Hepatocyte (in vitro differentiated cells): ENCODE data around the gene NUCKS1. TPM values are rescaled to one million over a fixed set of nuclear protein-coding genes. Genes with fewer than 3 reads are reported as not detected.
"Not testable (repeated sequence)": the region's sequence is repeated elsewhere in the genome, so short reads cannot be mapped to it uniquely, and the experiment has no call there.

Experiments
- DNase-seq: peaks from one replicate; pipeline ENCODE4 v3.0.0-alpha.2; 2016; ENCODE audit warnings: low spot score
- H2AFZ ChIP-seq: fragments of 200-600 bp; sonication (generic); 2 replicates; pipeline ENCODE4 v1.6.0; 2016; ENCODE audit warnings: antibody characterized with exemption, mild to moderate bottlenecking
- H3K27ac ChIP-seq: fragments of 200-600 bp; sonication (generic); 2 replicates; pipeline ENCODE4 v1.5.1; 2016; ENCODE audit warnings: mild to moderate bottlenecking
- H3K27me3 ChIP-seq: fragments of 200-600 bp; sonication (generic); 2 replicates; pipeline ENCODE4 v1.6.1; 2016
- H3K36me3 ChIP-seq: fragments of 200-600 bp; sonication (generic); replicated peaks from 2 replicates; pipeline ENCODE4 v1.5.1; 2016; ENCODE audit warnings: low read depth; ENCODE audit not compliant: insufficient read depth
- H3K4me1 ChIP-seq: fragments of 200-600 bp; sonication (generic); 2 replicates; pipeline ENCODE4 v1.5.1; 2016; ENCODE audit warnings: mild to moderate bottlenecking, moderate library complexity; ENCODE audit not compliant: insufficient read depth
- H3K4me2 ChIP-seq: fragments of 200-600 bp; sonication (generic); 2 replicates; pipeline ENCODE4 v1.6.0; 2016
- H3K4me3 ChIP-seq: fragments of 200-600 bp; sonication (generic); 2 replicates; pipeline ENCODE4 v1.5.1; 2016; ENCODE audit warnings: mild to moderate bottlenecking
- H3K79me2 ChIP-seq: fragments of 200-600 bp; sonication (generic); 2 replicates; pipeline ENCODE4 v1.6.0; 2017; ENCODE audit warnings: mild to moderate bottlenecking
- H3K9me2 ChIP-seq: fragments of 200-600 bp; sonication (generic); replicated peaks from 2 replicates; pipeline ENCODE4 v1.6.0; 2017; ENCODE audit warnings: mild to moderate bottlenecking; ENCODE audit not compliant: insufficient read depth
- H3K9me3 ChIP-seq: fragments of 200-600 bp; sonication (generic); 2 replicates; pipeline ENCODE4 v1.5.1; 2016; ENCODE audit warnings: low read depth, mild to moderate bottlenecking
- H4K20me1 ChIP-seq: fragments of 200-600 bp; sonication (generic); 2 replicates; pipeline ENCODE4 v1.6.0; 2016; ENCODE audit warnings: mild to moderate bottlenecking; ENCODE audit not compliant: insufficient read depth, poor library complexity, severe bottlenecking
- EZH2 ChIP-seq: fragments of 200-600 bp; sonication (generic); IDR thresholded peaks from 2 replicates; pipeline ENCODE4 v1.6.1; 2016; ENCODE audit warnings: antibody characterized with exemption, mild to moderate bottlenecking, borderline replicate concordance
- EZH2phosphoT487 ChIP-seq: fragments of 200-600 bp; sonication (generic); IDR thresholded peaks from one replicate; pipeline ENCODE4 v1.6.1; 2018; ENCODE audit warnings: antibody characterized with exemption, mild to moderate bottlenecking, low read depth, moderate library complexity; ENCODE audit not compliant: unreplicated experiment, severe bottlenecking
- WGBS: methylation state at CpG from one replicate; pipeline ENCODE4 v1.1.6; 2016; ENCODE audit warnings: low lambda C conversion rate; ENCODE audit errors: missing lambda C conversion rate; 5-methylcytosine and 5-hydroxymethylcytosine counted together
- polyA plus RNA-seq: library from polyadenylated mRNA; unstranded; fragments of >200 nt; fragmentation: Nextera tagmentation; extraction: Ambion mirVana; gene quantifications from 2 replicates; pipeline ENCODE4 v1.2.1, GENCODE V29; 2016
- total RNA-seq: library from RNA; depleted of rRNA; stranded (reverse); fragments of >200 nt; gene quantifications from 2 replicates; pipeline ENCODE4 v1.2.3, GENCODE V29; 2014
- TF ChIP-seq, protein P1 (sequence below): fragments of 200-600 bp; sonication (generic); IDR thresholded peaks from 2 replicates; pipeline ENCODE4 v1.5.1; 2016; ENCODE audit warnings: antibody characterized with exemption, mild to moderate bottlenecking; ENCODE audit not compliant: poor library complexity

NUCKS1 gene
- total and polyA plus RNA-seq, 2 experiments from 2014 or later = 28.4 to 143 TPM

DNA sequence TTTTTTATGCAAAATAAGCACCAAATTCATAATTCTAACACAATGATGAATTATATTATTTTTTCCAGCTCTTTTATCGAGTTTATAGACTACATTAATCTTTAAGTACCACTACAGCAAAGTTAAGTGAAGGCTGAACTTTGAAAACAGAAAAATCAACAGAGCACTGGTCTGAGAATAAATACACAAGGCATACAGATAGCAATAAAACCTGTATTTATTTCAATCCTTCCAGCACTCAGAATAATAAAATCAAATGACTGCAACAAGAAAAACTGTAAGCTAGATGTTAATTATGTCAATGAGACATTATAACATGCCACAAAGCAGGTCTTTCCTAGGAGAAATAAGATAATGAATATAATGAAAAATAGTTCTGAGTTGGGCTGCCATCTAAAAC is 24.5 kb downstream of the NUCKS1 start:
- Histone ChIP-seq H3K36me3 (no peaks in the 10 kb centered on the region), H3K27ac (no peak overlapping the region), H3K4me3 (no peak overlapping the region), H4K20me1 (peaks cover 17% of the 10 kb centered on the region), H2AFZ (no peak overlapping the region), H3K4me1 (no peaks in the 10 kb centered on the region), H3K79me2 (peaks cover 90% of the 10 kb centered on the region), H3K27me3 (no peaks in the 10 kb centered on the region), H3K4me2 (no peak overlapping the region), H3K9me2 (no peaks in the 10 kb centered on the region), H3K9me3 (no peaks in the 10 kb centered on the region)
- DNase-seq = no peak
- TF ChIP-seq EZH2phosphoT487 = no peak
- TF ChIP-seq, protein P1, sequence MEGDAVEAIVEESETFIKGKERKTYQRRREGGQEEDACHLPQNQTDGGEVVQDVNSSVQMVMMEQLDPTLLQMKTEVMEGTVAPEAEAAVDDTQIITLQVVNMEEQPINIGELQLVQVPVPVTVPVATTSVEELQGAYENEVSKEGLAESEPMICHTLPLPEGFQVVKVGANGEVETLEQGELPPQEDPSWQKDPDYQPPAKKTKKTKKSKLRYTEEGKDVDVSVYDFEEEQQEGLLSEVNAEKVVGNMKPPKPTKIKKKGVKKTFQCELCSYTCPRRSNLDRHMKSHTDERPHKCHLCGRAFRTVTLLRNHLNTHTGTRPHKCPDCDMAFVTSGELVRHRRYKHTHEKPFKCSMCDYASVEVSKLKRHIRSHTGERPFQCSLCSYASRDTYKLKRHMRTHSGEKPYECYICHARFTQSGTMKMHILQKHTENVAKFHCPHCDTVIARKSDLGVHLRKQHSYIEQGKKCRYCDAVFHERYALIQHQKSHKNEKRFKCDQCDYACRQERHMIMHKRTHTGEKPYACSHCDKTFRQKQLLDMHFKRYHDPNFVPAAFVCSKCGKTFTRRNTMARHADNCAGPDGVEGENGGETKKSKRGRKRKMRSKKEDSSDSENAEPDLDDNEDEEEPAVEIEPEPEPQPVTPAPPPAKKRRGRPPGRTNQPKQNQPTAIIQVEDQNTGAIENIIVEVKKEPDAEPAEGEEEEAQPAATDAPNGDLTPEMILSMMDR = no peak
- 88% methylated on average over 1 of the region's 1 CpG for WGBS

DNA sequence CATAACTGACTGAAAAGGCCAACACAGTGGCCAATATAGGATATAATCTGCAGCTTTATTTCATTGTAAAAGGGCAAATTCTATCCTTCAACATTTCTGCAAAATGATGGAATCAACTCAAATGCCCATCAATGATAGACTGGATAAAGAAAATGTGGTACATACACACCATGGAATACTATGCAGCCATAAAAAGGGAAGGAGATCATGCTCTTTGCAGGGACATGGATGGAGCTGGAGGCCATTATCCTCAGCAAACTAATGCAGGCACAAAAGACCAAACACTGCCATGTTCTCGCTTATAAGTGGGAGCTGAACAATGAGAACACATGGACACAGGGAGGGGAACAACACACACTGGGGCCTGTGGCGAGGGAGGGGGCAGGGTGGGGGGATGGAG is 29.2 kb downstream of the NUCKS1 start:
- H3K4me2 ChIP-seq, H3K4me3 ChIP-seq, H3K27me3 ChIP-seq, H2AFZ ChIP-seq, H3K27ac ChIP-seq, H3K36me3 ChIP-seq, H3K9me2 ChIP-seq, H3K9me3 ChIP-seq, H4K20me1 ChIP-seq, DNase-seq, H3K4me1 ChIP-seq: not testable (repeated sequence)
- 97% methylated on average over 2 of the region's 2 CpGs for WGBS
- peaks cover 46% of the 10 kb centered on the region for H3K79me2 ChIP-seq

DNA sequence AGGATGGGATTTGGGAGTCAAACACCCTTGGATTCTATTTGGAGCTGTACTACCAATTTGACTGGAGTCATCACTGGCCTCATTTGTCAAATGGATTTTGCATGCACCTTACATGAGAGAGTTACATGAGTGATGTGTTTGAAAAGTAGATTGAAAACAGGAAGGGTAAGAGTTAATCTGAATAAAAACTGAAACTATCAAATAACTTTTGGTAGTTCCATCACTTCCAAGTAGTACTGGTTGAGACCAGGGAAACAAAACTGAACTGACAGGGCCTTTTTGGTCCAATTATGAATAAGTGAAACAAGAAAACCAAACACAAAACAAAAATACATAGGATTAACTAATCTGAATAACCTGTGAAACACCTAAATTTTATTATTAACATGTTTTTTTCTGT is 30.2 kb downstream of the NUCKS1 start:
- Histone ChIP-seq H3K27me3 (no peaks in the 10 kb centered on the region), H2AFZ (no peak overlapping the region), H3K9me3 (no peaks in the 10 kb centered on the region), H3K36me3 (no peaks in the 10 kb centered on the region), H3K79me2 (peaks cover 37% of the 10 kb centered on the region), H3K4me1 (peaks cover 3% of the 10 kb centered on the region), H3K4me3 (no peak overlapping the region), H4K20me1 (no peaks in the 10 kb centered on the region), H3K4me2 (no peak overlapping the region), H3K9me2 (no peaks in the 10 kb centered on the region), H3K27ac (no peak overlapping the region)
- no peak for DNase-seq
- TF ChIP-seq EZH2 (no peak), EZH2phosphoT487 (no peak)
- TF ChIP-seq, protein P1 = no peak

DNA sequence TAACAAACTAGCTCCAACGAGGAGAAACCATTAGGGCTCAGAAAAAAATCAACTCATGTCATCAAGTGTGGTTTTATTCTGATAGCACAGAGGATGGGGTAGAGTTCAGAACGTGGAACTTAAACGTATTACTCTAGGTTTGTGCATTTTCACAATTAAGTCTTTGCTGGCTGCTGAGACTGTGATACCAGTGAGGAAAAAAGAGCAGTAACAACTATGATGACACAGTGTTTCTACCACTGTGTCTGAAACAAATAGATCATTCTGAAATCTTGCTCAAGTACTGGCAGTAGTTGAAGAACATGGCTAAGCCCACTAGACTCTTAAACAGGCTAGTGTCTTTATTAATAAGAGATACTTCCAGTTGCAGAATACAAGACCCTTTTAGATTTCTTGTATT is 31.0 kb downstream of the NUCKS1 start:
- no peak overlapping the region for H3K4me2 ChIP-seq
- H4K20me1 ChIP-seq = no peaks in the 10 kb centered on the region
- H2AFZ ChIP-seq = no peak overlapping the region
- WGBS = 85% methylated on average over 3 of the region's 3 CpGs
- no peaks in the 10 kb centered on the region for H3K27me3 ChIP-seq
- TF ChIP-seq EZH2 = no peak
- TF ChIP-seq, protein P1 = no peak
- no peak for TF ChIP-seq EZH2phosphoT487
- peaks cover 9% of the 10 kb centered on the region for H3K4me1 ChIP-seq
- no peak overlapping the region for H3K4me3 ChIP-seq
- no peak for DNase-seq
- H3K36me3 ChIP-seq = no peaks in the 10 kb centered on the region
- H3K9me3 ChIP-seq = no peaks in the 10 kb centered on the region
- no peak overlapping the region for H3K27ac ChIP-seq
- peaks cover 29% of the 10 kb centered on the region for H3K79me2 ChIP-seq
- H3K9me2 ChIP-seq = no peaks in the 10 kb centered on the region
